ENCODE measurements around the gene NLN. TPM values are rescaled to one million over a fixed set of nuclear protein-coding genes. Genes with fewer than 3 reads are reported as not detected.

The NLN gene
- total and polyA plus RNA-seq, 4 donors = 13.4 to 26.4 (median 19.1) TPM

DNA sequence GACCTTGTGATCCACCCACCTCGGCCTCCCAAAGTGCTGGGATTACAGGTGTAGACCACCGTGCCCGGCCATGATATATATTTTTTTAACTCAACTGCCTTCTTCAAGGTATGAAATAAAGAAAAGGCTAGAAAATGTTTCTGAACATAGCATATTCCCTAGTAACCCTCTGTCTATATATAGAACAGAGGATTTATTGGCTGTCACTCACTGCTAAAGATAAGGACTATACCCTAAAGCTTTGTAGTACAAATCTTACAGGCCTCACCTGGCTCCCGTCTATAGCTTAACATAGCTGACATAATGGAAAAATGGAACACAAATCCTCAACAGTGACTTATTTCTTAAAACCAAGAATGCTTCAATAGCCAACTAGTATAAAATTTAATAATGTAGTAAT lies 14.3 kb upstream of the NLN start:
- Histone ChIP-seq H3K4me3 (ENCODE audit: low read depth in 1 of 3, low read length in 3 of 3) (no peak overlapping the region), H3K9me3 (ENCODE audit: control insufficient read depth in 4 of 4, low read length in 3 of 4) (no peaks in the 10 kb centered on the region), H3K27me3 (ENCODE audit: control insufficient read depth in 4 of 4, insufficient read depth in 4 of 4, low read length in 3 of 4) (no peaks in the 10 kb centered on the region), H3K36me3 (ENCODE audit: control insufficient read depth in 4 of 4, insufficient read depth in 3 of 4, low read depth in 1 of 4, low read length in 3 of 4) (peaks cover 0 to 2% (median 0%) of the 10 kb centered on the region in 4 donors), H3K27ac (ENCODE audit: low read depth in 1 of 2, low read length in 2 of 2) (no peak overlapping the region), H3K9ac (ENCODE audit: low read depth in 1 of 2, low read length in 2 of 2) (no peak overlapping the region), H3K4me1 (ENCODE audit: control insufficient read depth in 4 of 4, insufficient read depth in 4 of 4, low read length in 3 of 4) (no peaks in the 10 kb centered on the region)
- TF ChIP-seq NR2F2 (IDR thresholded peaks at IDR 0.05) = no peak
- no peak for DNase-seq (ENCODE audit: low spot score)
- 97% methylated on average over 4 of the region's 4 CpGs for WGBS

DNA sequence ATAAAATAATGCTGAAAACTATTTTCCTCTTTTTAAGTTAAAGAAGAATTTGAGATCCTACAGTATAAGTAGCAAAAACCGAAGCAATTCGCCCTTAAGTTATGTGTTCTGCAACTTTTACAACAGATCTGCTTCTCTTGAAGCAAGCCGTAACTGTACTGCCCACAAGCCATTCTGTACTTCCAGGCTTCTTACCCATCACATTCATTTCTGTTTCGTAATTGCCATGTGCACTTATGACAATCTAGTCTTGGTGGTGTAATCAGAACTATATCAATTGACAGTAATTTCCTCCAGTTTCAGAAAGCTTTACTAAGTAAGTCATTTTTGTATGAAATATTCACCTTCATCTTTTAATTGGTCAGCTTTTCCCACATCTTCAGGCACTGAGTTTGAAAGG lies 13.9 kb upstream of the NLN start:
- no peaks in the 10 kb centered on the region for H3K27me3 ChIP-seq (ENCODE audit: control insufficient read depth in 4 of 4, insufficient read depth in 4 of 4, low read length in 3 of 4)
- H3K27ac ChIP-seq (ENCODE audit: low read depth in 1 of 2, low read length in 2 of 2) = no peak overlapping the region
- WGBS = 96% methylated on average over 4 of the region's 4 CpGs
- H3K36me3 ChIP-seq (ENCODE audit: control insufficient read depth in 4 of 4, insufficient read depth in 3 of 4, low read depth in 1 of 4, low read length in 3 of 4) = peaks cover 0 to 2% (median 0%) of the 10 kb centered on the region in 4 donors
- H3K4me1 ChIP-seq (ENCODE audit: control insufficient read depth in 4 of 4, insufficient read depth in 4 of 4, low read length in 3 of 4) = no peaks in the 10 kb centered on the region
- no peak overlapping the region for H3K9ac ChIP-seq (ENCODE audit: low read depth in 1 of 2, low read length in 2 of 2)
- H3K4me3 ChIP-seq (ENCODE audit: low read depth in 1 of 3, low read length in 3 of 3) = no peak overlapping the region
- no peak for DNase-seq (ENCODE audit: low spot score)
- TF ChIP-seq TAF1 (conservative IDR thresholded peaks at IDR 0.05) = no peak
- no peaks in the 10 kb centered on the region for H3K9me3 ChIP-seq (ENCODE audit: control insufficient read depth in 4 of 4, low read length in 3 of 4)

DNA sequence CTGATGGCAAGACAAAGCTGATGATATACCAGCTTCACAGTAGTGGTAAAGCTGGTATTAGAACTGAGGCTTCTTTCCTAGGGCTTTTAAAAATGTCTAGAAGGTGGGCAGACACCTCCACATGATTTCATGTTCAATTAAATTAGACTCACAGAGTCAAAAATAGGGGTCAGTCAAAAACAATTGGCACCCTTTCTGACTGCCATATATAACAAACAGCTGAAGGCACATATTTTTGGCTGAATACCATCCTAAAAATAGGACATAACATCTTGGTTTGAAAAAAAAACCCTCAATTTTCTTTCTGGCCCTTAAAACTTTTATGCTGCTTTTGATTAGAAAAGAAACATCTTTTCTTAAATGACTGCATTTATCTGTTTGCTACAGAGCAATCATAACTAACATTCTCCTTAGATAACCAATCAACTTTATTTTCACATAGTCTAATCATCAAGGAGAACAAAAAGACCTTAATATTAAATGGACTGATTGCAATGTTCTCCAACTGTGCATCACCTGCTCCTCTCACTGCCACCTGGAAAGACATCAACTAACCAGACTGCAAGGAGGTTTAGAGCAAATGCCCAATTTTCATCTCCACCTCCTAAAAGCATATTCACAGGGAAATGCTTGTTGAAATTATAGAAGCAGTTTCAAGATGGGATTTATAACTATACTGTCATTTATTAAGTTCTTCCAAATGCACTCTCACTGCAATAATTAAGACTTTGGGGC lies 3.3 kb upstream of the NLN start:
- TF ChIP-seq FOXA1 (IDR thresholded peaks at IDR 0.05) (no peak), TAF1 (conservative IDR thresholded peaks at IDR 0.05) (no peak), HNF4A (conservative IDR thresholded peaks at IDR 0.05) (no peak), FOXA2 (IDR thresholded peaks at IDR 0.05) (no peak), HNF4G (IDR thresholded peaks at IDR 0.05) (no peak), EGR1 (IDR thresholded peaks at IDR 0.05; ENCODE audit: low read depth in 2 of 2) (no peak), GABPA (IDR thresholded peaks at IDR 0.05 in 1 of 2, conservative IDR thresholded peaks at IDR 0.05 in 1 of 2) (no peak), JUND (IDR thresholded peaks at IDR 0.05) (no peak), YY1 (IDR thresholded peaks at IDR 0.05) (no peak), NR2F2 (IDR thresholded peaks at IDR 0.05) (no peak), RAD21 (IDR thresholded peaks at IDR 0.05) (no peak), RXRA (IDR thresholded peaks at IDR 0.05) (no peak), SP1 (IDR thresholded peaks at IDR 0.05) (no peak)
- TF ChIP-seq, protein P1, sequence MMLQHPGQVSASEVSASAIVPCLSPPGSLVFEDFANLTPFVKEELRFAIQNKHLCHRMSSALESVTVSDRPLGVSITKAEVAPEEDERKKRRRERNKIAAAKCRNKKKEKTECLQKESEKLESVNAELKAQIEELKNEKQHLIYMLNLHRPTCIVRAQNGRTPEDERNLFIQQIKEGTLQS (IDR thresholded peaks at IDR 0.05) = no peak
- TF ChIP-seq, protein P2, sequence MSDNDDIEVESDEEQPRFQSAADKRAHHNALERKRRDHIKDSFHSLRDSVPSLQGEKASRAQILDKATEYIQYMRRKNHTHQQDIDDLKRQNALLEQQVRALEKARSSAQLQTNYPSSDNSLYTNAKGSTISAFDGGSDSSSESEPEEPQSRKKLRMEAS (IDR thresholded peaks at IDR 0.05) = no peak
- TF ChIP-seq, protein P3, sequence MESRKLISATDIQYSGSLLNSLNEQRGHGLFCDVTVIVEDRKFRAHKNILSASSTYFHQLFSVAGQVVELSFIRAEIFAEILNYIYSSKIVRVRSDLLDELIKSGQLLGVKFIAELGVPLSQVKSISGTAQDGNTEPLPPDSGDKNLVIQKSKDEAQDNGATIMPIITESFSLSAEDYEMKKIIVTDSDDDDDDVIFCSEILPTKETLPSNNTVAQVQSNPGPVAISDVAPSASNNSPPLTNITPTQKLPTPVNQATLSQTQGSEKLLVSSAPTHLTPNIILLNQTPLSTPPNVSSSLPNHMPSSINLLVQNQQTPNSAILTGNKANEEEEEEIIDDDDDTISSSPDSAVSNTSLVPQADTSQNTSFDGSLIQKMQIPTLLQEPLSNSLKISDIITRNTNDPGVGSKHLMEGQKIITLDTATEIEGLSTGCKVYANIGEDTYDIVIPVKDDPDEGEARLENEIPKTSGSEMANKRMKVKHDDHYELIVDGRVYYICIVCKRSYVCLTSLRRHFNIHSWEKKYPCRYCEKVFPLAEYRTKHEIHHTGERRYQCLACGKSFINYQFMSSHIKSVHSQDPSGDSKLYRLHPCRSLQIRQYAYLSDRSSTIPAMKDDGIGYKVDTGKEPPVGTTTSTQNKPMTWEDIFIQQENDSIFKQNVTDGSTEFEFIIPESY (IDR thresholded peaks at IDR 0.05) = no peak
- TF ChIP-seq, protein P4, sequence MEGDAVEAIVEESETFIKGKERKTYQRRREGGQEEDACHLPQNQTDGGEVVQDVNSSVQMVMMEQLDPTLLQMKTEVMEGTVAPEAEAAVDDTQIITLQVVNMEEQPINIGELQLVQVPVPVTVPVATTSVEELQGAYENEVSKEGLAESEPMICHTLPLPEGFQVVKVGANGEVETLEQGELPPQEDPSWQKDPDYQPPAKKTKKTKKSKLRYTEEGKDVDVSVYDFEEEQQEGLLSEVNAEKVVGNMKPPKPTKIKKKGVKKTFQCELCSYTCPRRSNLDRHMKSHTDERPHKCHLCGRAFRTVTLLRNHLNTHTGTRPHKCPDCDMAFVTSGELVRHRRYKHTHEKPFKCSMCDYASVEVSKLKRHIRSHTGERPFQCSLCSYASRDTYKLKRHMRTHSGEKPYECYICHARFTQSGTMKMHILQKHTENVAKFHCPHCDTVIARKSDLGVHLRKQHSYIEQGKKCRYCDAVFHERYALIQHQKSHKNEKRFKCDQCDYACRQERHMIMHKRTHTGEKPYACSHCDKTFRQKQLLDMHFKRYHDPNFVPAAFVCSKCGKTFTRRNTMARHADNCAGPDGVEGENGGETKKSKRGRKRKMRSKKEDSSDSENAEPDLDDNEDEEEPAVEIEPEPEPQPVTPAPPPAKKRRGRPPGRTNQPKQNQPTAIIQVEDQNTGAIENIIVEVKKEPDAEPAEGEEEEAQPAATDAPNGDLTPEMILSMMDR (IDR thresholded peaks at IDR 0.05; ENCODE audit: low read depth, low read length, missing input control) = no peak
- TF ChIP-seq, protein P5, sequence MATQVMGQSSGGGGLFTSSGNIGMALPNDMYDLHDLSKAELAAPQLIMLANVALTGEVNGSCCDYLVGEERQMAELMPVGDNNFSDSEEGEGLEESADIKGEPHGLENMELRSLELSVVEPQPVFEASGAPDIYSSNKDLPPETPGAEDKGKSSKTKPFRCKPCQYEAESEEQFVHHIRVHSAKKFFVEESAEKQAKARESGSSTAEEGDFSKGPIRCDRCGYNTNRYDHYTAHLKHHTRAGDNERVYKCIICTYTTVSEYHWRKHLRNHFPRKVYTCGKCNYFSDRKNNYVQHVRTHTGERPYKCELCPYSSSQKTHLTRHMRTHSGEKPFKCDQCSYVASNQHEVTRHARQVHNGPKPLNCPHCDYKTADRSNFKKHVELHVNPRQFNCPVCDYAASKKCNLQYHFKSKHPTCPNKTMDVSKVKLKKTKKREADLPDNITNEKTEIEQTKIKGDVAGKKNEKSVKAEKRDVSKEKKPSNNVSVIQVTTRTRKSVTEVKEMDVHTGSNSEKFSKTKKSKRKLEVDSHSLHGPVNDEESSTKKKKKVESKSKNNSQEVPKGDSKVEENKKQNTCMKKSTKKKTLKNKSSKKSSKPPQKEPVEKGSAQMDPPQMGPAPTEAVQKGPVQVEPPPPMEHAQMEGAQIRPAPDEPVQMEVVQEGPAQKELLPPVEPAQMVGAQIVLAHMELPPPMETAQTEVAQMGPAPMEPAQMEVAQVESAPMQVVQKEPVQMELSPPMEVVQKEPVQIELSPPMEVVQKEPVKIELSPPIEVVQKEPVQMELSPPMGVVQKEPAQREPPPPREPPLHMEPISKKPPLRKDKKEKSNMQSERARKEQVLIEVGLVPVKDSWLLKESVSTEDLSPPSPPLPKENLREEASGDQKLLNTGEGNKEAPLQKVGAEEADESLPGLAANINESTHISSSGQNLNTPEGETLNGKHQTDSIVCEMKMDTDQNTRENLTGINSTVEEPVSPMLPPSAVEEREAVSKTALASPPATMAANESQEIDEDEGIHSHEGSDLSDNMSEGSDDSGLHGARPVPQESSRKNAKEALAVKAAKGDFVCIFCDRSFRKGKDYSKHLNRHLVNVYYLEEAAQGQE (IDR thresholded peaks at IDR 0.05) = no peak
- no peak for DNase-seq (ENCODE audit: low spot score)

More for the DNA sequence above, 3.3 kb upstream of the NLN start:
- Histone ChIP-seq H3K9ac (ENCODE audit: low read depth in 1 of 2, low read length in 2 of 2) (no peak overlapping the region), H3K27ac (ENCODE audit: low read depth in 1 of 2, low read length in 2 of 2) (no peak overlapping the region), H3K9me3 (ENCODE audit: control insufficient read depth in 4 of 4, low read length in 3 of 4) (no peaks in the 10 kb centered on the region), H3K36me3 (ENCODE audit: control insufficient read depth in 4 of 4, insufficient read depth in 3 of 4, low read depth in 1 of 4, low read length in 3 of 4) (no peaks in the 10 kb centered on the region), H3K4me1 (ENCODE audit: control insufficient read depth in 4 of 4, insufficient read depth in 4 of 4, low read length in 3 of 4) (peaks cover 0 to 20% (median 14%) of the 10 kb centered on the region in 4 donors), H3K27me3 (ENCODE audit: control insufficient read depth in 4 of 4, insufficient read depth in 4 of 4, low read length in 3 of 4) (no peaks in the 10 kb centered on the region), H3K4me3 (ENCODE audit: low read depth in 1 of 3, low read length in 3 of 3) (no peak overlapping the region)

Data from liver (tissue), 9 donors.